Chondrocyte (in vitro differentiated cells): ENCODE measurements around the gene PCYOX1L. TPM values are rescaled to one million over a fixed set of nuclear protein-coding genes. Genes with fewer than 3 reads are reported as not detected.

Experiments
- DNase-seq: peaks from one replicate; pipeline ENCODE4 v3.0.0; 2021; ENCODE audit warnings: mixed read lengths, low spot score
- H3K27ac Mint-ChIP-seq: one replicate; pipeline ENCODE4 v1.8.0; 2021; ENCODE audit warnings: mild to moderate bottlenecking, moderate library complexity, mixed read lengths; ENCODE audit not compliant: unreplicated experiment
- H3K27me3 Mint-ChIP-seq: 2 replicates; pipeline ENCODE4 v1.8.0; 2021; ENCODE audit warnings: low read depth, mixed read lengths
- H3K36me3 Mint-ChIP-seq: 2 replicates; pipeline ENCODE4 v1.8.0; 2021; ENCODE audit warnings: low read depth, mixed read lengths
- H3K4me1 Mint-ChIP-seq: 2 replicates; pipeline ENCODE4 v1.8.0; 2021; ENCODE audit warnings: low read depth, mild to moderate bottlenecking, mixed read lengths
- H3K4me3 Mint-ChIP-seq: one replicate; pipeline ENCODE4 v1.8.0; 2021; ENCODE audit warnings: mild to moderate bottlenecking, moderate library complexity, mixed read lengths; ENCODE audit not compliant: unreplicated experiment
- H3K9me3 Mint-ChIP-seq: 2 replicates; pipeline ENCODE4 v1.8.0; 2021; ENCODE audit warnings: low read depth, mixed read lengths
- total RNA-seq: library from RNA; stranded (reverse); gene quantifications from 3 replicates; pipeline ENCODE4 v1.2.1, GENCODE V29; 2021
- TF ChIP-seq, protein P1 (sequence below): fragments of 200-600 bp; sonication (generic); IDR thresholded peaks from 2 replicates; pipeline ENCODE4 v1.5.0; 2021; ENCODE audit warnings: antibody characterized with exemption, mild to moderate bottlenecking, moderate library complexity

The PCYOX1L gene
- total RNA-seq, 1 donor from 2014 or later: 7.1 TPM

DNA sequence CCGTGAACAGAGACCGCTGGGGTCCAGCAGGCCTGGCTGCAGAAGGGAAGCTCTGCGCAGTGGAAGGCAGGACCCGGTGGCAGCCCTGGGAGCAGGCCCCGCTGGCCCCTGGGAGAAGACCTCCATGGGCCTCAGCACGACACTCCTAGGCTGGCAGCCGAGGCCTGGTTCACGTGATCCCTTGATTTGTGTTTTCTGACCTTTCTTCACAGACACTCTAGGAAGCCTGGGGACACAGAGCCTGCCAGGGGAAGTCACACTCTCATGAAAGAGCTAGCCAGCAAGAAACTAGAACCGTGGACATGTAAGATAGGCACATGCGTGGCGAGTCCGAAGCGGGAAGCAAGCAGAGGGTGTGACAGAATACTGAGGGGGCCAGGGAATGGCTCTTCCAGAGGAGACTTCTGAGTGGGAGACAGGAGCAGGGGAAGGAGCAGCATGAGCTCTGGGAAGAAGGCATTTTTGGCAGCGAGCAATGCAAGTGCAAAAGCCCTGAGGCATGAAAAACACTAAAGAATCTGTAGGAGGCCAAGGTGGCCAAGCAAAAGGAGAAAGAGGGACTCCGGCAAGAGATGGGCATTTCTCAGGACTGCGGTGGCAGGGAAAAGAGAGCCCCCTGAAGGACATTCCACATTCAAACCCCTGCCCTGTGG is 47.8 kb downstream of the PCYOX1L start:
- TF ChIP-seq, protein P1, sequence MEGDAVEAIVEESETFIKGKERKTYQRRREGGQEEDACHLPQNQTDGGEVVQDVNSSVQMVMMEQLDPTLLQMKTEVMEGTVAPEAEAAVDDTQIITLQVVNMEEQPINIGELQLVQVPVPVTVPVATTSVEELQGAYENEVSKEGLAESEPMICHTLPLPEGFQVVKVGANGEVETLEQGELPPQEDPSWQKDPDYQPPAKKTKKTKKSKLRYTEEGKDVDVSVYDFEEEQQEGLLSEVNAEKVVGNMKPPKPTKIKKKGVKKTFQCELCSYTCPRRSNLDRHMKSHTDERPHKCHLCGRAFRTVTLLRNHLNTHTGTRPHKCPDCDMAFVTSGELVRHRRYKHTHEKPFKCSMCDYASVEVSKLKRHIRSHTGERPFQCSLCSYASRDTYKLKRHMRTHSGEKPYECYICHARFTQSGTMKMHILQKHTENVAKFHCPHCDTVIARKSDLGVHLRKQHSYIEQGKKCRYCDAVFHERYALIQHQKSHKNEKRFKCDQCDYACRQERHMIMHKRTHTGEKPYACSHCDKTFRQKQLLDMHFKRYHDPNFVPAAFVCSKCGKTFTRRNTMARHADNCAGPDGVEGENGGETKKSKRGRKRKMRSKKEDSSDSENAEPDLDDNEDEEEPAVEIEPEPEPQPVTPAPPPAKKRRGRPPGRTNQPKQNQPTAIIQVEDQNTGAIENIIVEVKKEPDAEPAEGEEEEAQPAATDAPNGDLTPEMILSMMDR: no peak
- Mint-ChIP-seq H3K27ac (peak overlapping the region; percentile 98), H3K4me1 (peaks cover 63% of the 10 kb centered on the region), H3K4me3 (peak overlapping the region; percentile 54), H3K9me3 (no peaks in the 10 kb centered on the region), H3K36me3 (peaks cover 28% of the 10 kb centered on the region), H3K27me3 (no peaks in the 10 kb centered on the region)
- DNase-seq: no peak

DNA sequence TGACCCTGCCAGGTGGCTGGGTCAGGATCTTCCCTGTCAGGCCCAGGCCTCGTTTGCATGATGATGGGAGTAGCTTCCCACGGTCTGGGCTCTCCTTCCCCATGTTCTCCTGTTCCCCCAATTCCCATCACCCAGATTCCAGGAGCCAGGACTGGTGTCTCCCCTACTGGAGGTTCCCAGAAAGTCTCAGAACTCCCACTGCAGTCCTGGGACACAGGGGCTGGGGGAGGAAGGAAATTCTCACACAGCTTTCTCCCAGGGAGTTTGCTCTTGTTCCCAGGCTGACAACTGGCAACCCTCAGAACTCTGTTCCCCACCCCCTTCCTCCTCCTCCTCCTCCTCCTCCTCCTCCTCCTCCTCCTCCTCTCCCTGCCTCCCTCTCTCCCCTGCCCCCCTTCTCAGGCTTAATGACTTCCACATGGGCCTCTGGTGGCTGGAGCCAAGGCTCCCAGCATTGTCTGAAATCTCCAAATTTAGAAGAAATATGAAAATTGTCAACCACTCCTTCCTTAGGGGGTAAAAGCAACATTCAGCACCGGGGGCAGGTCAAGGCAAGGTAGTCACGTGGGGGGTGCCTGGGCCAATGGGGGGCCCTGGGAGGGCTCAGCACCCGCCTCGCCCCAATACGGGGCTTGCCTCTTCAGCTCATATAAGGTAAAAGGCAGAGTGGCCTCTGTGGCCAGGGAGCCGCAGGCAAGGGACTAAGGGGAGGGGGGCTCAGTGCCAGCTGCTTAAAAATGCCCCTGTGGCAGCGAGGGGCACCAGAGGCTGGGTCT is 48.5 kb downstream of the PCYOX1L start:
- Mint-ChIP-seq H3K4me3 (peak overlapping the region; percentile 100), H3K27ac (peak overlapping the region; percentile 98), H3K9me3 (no peaks in the 10 kb centered on the region), H3K4me1 (peaks cover 65% of the 10 kb centered on the region), H3K27me3 (no peaks in the 10 kb centered on the region), H3K36me3 (peaks cover 33% of the 10 kb centered on the region)
- DNase-seq: no peak
- TF ChIP-seq, protein P1: peak; percentile 66

DNA sequence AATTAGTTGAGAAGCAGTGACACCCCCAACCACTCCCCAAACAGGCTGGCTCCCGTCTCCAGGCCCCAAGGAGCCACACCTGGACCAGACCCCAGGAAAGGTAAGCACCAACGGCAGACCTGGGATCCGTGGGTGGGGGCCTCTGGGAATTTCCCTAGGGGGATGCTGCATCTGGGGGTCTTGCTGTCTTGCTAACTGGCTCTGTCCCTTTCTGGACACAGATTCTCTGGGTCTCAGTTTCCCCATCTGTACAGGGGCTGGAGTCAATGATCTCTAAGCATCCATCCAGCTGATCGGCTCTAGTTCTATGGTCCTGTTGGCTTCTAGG is 49.1 kb downstream of the PCYOX1L start:
- Mint-ChIP-seq H3K27ac (peak overlapping the region; percentile 98), H3K36me3 (peaks cover 37% of the 10 kb centered on the region), H3K4me3 (peak overlapping the region; percentile 100), H3K27me3 (no peaks in the 10 kb centered on the region), H3K9me3 (no peaks in the 10 kb centered on the region), H3K4me1 (peaks cover 68% of the 10 kb centered on the region)
- no peak for DNase-seq
- TF ChIP-seq, protein P1: no peak

DNA sequence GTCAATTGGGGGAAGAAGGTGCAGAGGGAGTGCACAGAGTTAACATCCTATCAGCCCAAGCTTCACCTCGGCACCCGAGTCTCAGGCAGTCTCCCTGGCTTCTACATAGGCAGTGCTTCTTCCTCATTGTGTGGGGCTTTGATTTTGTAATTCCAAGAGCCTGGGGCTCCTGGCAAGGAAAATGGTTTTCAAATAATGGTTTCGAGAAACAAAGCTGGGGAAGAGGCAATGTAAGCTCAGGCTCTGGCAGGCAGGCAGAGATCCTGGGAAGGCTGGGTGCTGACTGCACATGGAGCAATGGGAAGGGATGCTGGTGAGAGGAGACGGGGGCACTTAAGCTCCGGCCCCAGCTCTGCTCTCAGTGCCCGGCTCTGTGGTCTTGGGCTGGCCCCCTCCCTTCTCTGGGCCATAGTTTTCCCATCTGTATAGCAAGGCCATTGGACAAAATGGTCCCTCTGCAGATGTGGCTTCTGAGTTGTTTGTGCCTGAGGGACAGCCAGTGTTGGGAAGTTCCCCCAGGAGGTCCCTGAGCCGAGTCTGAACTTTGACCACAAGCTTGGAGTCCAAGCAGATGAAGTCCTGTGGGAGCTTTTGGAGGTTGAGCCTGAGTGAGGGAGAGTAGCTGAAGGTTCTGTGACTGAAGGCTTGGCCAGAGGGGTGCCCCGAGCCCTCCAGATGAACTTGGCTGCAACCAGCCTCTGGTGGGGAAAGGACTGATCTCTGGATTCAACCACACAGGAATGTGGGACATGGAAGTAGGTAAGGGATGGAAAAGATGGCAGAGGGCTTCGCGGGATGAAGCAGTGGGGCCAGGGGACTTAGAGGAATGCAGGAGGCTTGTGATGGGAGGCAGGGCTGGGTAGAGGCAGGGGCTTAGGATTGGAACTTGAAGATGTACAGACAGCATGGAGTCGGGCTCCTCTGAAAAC is 49.7 kb downstream of the PCYOX1L start:
- peaks cover 69% of the 10 kb centered on the region for H3K4me1 Mint-ChIP-seq
- no peak for DNase-seq

More for the DNA sequence above, 49.7 kb downstream of the PCYOX1L start:
- TF ChIP-seq, protein P1: no peak
- Mint-ChIP-seq H3K4me3 (peak overlapping the region; percentile 100), H3K36me3 (peaks cover 39% of the 10 kb centered on the region), H3K27ac (peak overlapping the region; percentile 98), H3K27me3 (no peaks in the 10 kb centered on the region), H3K9me3 (no peaks in the 10 kb centered on the region)
